Prostate gland (tissue), 2 donors: Measurements from ENCODE around the gene ANHX.

Experiments used
- POLR2A ChIP-seq: fragments of 450-650 bp; IDR thresholded peaks from one replicate; pipeline ENCODE4 v1.6.1; 2016; ENCODE audit warnings: antibody characterized with exemption, mild to moderate bottlenecking
- POLR2AphosphoS5 ChIP-seq: sonication (generic); formaldehyde crosslinking; IDR thresholded peaks from one replicate; pipeline ENCODE4 v1.6.1; 2017; ENCODE audit warnings: antibody characterized with exemption
- TF ChIP-seq, protein P1 (sequence below), 4 experiments: fragments of 200-600 bp in 2 of 4; fragments of 450-650 bp in 2 of 4; sonication (generic) in 2 of 4; IDR thresholded peaks; 1 replicate in 3 of 4; 2 replicates in 1 of 4; pipeline ENCODE4 v1.5.1; 2016 to 2019; ENCODE audit warnings: antibody characterized with exemption in 4 of 4, mild to moderate bottlenecking in 2 of 4, moderate library complexity in 2 of 4

DNA sequence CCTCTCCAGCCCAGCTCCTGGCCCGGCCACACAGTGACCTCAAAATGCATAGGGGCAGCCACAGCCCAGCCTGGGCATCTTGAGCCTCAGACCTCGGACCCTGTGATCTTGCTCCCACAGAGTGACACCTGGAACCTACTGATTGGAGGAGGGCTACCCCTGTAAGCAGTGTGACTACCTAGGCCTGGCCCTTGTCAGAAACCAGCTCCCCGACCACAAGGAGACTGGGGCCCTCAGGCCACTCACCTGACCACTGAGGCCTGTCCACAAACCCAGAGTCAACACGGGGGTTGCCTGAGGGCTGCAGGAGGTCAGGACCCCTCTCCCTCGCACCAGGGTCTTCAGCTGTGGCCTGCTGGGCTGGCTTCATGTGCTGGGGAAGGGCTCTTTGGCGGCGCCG lies 9.0 kb downstream of the ANHX start:
- TF ChIP-seq POLR2A (no peak), POLR2AphosphoS5 (no peak)
- TF ChIP-seq, protein P1, sequence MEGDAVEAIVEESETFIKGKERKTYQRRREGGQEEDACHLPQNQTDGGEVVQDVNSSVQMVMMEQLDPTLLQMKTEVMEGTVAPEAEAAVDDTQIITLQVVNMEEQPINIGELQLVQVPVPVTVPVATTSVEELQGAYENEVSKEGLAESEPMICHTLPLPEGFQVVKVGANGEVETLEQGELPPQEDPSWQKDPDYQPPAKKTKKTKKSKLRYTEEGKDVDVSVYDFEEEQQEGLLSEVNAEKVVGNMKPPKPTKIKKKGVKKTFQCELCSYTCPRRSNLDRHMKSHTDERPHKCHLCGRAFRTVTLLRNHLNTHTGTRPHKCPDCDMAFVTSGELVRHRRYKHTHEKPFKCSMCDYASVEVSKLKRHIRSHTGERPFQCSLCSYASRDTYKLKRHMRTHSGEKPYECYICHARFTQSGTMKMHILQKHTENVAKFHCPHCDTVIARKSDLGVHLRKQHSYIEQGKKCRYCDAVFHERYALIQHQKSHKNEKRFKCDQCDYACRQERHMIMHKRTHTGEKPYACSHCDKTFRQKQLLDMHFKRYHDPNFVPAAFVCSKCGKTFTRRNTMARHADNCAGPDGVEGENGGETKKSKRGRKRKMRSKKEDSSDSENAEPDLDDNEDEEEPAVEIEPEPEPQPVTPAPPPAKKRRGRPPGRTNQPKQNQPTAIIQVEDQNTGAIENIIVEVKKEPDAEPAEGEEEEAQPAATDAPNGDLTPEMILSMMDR (IDR thresholded peaks at IDR 0.05), result no peak
